Stimulated activated CD4-positive, alpha-beta T cell treated with anti-CD3 and anti-CD28 coated beads, TNF-alpha, amount 100 ng/mL, for 48 hours (primary cell): ENCODE measurements around the gene SLC7A7.
"Not testable (repeated sequence)": the region's sequence is repeated elsewhere in the genome, so short reads cannot be mapped to it uniquely, and the experiment has no call there.

Experiments used
- DNase-seq, 3 donors: peaks; one replicate each; pipeline ENCODE4 v3.0.0-alpha.2; 2020; ENCODE audit warnings: low read depth in 3 of 3

SLC7A7 gene

GRCh38 chr14:22821193-22822015, 6.2 kb upstream of the SLC7A7 start:
- DNase-seq, result no peak

DNA sequence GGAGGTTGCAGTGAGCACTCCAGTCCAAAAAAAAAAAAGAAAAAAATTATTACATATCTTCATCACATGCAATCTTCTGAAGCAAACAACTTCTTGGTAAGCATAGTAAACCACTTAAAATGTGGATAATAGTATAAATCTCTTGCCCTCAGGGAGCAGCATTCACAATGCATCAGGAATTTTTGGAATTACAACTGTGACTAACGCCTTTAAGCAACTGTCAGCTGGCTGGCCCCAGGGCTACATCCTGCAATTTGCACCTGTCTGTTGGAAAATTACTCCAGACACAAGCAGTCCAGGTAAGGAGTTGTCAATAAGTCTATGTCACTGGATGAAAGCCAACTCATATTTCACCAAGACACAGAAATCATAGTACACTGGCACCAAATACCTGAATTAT, 5.5 kb upstream of the SLC7A7 start:
- no peak for DNase-seq

DNA sequence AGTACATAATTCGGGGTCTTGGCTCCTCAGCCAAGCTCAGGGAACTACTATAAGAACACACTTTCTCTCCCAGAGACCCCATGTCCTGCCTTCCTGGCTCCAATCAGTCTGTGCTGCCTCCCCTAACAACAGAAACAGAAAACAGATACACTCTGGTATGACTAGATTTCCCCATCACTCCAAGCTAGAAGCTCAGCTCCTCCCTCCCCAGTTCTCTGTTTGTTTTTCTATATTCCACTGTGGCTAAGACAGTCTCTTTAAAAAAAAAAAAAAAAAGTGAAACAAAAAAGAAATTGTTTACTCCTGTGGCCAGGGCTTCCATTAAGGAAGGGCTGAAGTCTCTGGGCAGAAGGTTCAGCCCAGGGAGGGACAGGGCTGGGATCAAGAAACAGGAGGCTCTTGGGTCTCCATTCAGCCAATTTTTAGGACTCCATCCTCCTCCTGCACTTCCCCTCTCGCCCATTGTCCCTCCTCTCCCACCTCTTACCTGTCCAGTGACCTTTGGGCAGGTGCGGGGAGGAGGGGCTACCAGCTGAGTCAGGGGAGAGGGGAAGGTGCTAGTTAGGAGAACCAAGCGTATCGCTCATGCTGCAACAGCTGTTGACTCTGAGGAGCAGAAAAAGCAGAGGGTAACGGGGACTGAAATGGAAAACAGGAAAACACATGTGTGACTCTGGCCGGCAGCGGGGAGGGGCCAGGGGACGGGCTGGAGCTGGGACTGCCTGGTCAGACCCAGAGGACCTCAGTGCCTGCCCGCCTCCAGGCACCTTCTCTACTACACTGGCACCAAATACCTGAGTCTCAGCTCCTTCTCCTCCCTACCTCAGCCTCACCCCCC, 4.1 kb upstream of the SLC7A7 start:
- no peak for DNase-seq

DNA sequence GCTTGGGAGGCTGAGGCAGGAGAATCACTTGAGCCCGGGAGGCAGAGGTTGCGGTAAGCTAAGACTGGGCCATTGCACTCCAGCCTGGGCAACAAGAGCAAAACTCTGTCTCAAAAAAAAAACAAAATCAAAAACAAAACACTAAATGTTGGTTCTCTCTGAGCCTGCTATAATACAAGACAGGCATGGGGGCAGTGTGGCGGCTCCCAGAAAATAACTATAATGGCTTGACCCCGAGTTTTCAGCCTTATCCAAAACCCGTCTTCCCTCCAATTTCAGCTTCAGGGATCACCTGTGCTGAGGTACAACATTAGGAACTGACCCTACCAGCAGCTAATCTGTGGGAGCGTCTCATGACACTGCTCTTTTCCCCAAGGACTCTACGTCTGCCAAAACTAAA, 862 bp downstream of the SLC7A7 start:
- no peak for DNase-seq

GRCh38 chr14:22813145-22813544, 2.1 kb downstream of the SLC7A7 start:
- DNase-seq, result no peak

DNA sequence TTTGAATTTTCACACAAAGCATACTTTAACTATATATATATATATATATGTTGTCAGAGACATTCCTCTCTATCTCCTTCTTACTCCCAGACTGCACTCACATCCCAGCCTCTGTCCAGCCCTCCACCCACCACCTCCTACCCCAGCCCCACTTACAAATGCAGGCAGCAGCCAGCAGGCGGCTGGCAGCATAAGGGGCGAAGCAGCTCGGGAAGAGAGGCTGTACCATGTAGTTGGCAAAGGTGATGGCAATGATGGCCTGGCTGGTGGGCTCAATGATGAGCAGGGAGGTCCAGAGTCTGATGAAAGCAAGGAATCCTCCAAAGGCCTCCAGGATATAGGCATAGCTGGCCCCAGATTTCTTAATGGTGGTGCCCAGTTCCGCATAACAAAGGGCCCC, 2.5 kb downstream of the SLC7A7 start:
- DNase-seq, result no peak

DNA sequence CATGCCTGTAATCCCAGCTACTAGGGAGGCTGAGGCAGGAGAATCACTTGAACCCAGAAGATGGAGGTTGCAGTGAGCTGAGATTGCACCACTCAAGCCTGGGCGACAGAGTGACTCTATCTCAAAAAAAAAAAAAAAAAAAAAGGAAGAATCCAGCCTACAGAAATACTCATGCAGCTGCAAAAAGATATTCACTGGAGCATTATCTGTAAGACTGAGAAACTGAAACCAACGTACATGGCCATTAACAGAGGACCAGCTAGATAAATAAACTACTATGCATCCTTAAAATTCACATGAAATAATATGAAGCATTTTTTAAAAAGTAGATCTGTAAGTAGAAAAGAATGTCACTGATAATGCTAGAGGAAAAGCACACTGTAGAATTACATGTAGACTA, 3.5 kb downstream of the SLC7A7 start:
- no peak for DNase-seq

- no peak for DNase-seq
Measured at GRCh38 chr14:22808388-22809209, 6.6 kb downstream of the SLC7A7 start.

DNA sequence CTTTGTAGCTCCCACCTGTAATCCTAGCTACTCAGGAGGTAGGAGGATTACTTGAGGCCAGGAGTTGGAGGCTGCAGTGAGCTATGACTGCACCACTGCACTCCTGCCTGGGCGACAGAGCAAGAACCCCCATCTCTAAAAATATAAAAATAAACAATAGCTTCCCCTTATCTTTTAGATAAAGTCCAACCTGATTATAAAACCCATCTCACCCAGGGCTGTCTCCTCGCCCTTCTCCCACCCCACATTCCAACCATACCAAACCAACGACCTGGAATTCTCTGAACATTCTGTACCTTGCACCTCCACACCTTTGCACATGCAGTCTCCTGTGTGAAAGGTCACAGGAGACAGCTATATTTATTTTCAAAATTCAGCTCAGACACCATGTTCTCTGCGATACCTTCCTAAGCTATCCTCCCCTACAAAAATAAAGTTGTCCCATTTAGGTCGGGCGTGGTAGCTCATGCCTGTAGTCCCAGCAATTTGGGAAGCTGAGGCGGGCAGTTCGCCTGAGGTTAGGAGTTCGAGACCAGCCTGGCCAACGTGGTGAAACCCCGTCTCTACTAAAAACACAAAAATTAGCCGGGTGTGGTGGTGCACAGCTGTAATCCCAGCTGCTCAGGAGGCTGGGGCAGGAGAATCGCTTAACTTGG, 7.7 kb downstream of the SLC7A7 start:
- DNase-seq, result no peak

GRCh38 chr14:22805235-22805634, 10.0 kb downstream of the SLC7A7 start:
- not testable (repeated sequence) for DNase-seq

GRCh38 chr14:22803687-22803974, 11.6 kb downstream of the SLC7A7 start:
- no peak for DNase-seq

- DNase-seq, result no peak
Measured at GRCh38 chr14:22802860-22803686, 12.2 kb downstream of the SLC7A7 start.

DNA sequence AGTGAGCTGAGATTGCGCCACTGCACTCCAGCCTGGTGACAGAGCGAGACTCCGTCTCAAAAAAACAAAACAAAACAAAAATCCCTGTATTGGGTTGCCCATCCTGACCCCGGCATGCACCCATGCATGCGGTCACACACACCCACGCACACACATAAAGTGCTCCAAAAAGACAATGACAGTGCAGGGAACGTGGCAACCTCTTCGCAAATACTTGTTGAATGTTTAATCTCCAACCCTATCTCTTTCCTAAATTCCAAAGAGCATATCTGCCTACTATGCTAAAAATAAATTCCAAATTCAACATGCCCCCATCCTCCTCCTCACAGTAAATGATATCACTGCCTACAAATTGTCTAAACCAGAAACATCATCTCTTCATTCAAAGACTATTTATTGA, 13.5 kb downstream of the SLC7A7 start:
- no peak for DNase-seq

GRCh38 chr14:22800346-22800745, 14.9 kb downstream of the SLC7A7 start:
- no peak for DNase-seq

DNA sequence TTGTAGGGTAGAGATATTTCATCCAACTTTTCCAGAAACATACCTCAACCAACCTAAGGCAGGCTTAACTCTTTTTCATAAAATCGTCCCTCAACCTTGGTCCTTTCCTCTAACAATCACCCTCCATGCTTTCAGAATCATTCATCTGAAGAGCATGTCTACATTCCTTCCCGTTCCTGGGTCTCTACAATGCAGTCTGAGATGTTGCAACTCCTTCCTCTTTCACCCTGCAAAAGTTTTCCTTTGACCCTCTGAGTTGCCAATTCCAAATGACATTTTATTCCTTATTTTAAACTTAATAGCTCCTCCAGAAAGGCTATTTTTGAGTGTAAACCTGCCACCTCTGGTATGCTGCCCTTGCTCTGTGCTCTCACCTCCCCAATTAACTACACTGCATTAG, 16.7 kb downstream of the SLC7A7 start:
- no peak for DNase-seq

- no peak for DNase-seq
Measured at GRCh38 chr14:22797017-22797917, 18.0 kb downstream of the SLC7A7 start.

DNA sequence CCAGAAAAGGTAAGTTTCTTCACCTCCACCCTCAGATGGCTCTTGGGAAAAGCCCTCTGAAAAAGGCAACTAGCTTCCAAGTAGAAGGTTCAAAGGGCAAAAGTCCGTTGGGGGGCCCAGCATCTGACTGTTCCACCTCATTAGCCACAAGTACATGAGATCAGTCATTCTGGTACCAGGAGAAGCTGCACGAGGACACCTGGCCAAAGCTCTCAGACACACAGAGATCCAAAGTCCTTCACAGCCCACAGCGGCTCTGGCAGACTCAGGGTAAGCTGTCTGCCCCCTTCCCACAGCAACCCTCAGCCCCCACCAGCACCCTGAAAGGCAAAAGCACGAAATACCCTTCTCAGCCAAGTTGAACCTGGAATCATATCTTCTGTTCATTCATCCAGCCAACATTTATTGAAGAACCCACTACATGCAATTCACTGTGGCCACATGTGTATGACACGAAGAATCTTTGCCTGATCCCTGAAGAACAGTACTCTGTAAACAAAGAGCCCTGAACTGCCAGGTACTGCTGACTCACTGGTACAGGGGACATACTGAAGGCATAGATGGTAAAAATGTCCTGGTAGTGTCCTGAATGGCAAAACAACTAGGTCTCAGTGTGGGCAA, 19.0 kb downstream of the SLC7A7 start:
- no peak for DNase-seq

DNA sequence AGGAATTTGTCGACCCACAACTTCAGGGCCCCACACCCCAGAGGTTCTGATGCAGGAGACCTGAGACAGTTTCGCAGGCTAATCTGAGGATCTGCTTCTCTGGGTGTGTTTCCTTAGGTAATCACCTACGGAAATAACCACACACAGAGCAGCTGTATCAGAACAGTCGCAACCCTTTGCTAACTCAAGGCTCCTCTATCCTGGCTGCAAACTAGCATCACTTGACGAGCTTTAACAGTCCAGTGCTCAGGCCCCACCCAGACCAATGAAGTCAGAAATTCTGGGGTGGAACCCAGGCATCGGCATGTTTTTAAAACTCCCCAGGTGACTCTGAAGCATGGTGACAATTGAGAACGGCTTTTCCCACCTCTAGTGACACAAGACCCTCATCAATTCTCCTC, 20.7 kb downstream of the SLC7A7 start:
- no peak for DNase-seq

DNA sequence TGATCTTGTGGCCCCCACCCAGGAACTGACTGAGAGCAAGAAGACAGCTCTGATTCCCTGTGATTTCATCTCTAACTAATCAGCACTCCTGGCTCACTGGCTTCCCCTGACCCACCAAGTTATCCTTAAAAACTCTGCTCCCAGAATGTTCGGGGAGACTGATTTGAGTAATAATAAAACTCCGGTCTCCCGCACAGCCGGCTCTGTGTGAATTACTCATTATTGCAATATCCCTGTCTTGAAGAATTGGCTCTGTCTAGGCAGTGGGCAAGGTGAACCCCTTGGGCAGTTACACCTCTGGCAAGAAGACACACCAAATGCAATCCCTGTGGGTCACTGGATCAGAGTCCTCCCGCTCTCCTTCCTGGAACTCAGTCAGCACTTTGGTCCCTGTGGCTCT, 21.3 kb downstream of the SLC7A7 start:
- DNase-seq, result no peak
